Natural killer cell (primary cell): ENCODE measurements around the gene PSME2. TPM values are rescaled to one million over a fixed set of nuclear protein-coding genes. Genes with fewer than 3 reads are reported as not detected.

Source experiments
- ATAC-seq, 3 donors: fragments of 150-1000 bp in 2 of 3; fragments of 200-7000 bp in 1 of 3; cut with Tn5 transposase; 1 replicate in 1 of 3; 2 replicates in 2 of 3; pipeline ENCODE4 v1.10.0; 2021; ENCODE audit warnings: mild to moderate bottlenecking in 2 of 3, moderate library complexity in 2 of 3
- DNase-seq, 2 donors: peaks; one replicate each; pipeline versions ENCODE4 v3.0.0 to v3.0.0-alpha.2; 2013 to 2021; ENCODE audit warnings: mixed read lengths in 1 of 2
- H3K27ac ChIP-seq: one replicate; pipeline ENCODE4 v1.5.1; 2013; ENCODE audit warnings: mild to moderate bottlenecking, low read length
- H3K27me3 ChIP-seq: one replicate; pipeline ENCODE4 v1.6.1; 2013; ENCODE audit warnings: low read length; ENCODE audit not compliant: control insufficient read depth, insufficient read depth
- H3K36me3 ChIP-seq: one replicate; pipeline ENCODE4 v1.6.1; 2013; ENCODE audit warnings: low read length; ENCODE audit not compliant: control insufficient read depth, insufficient read depth
- H3K4me1 ChIP-seq: one replicate; pipeline ENCODE4 v1.6.1; 2013; ENCODE audit warnings: low read length; ENCODE audit not compliant: control insufficient read depth, insufficient read depth
- H3K4me3 ChIP-seq: one replicate; pipeline ENCODE4 v1.5.1; 2013; ENCODE audit warnings: low read length
- H3K9me3 ChIP-seq: one replicate; pipeline ENCODE4 v1.6.1; 2013; ENCODE audit warnings: low read length; ENCODE audit not compliant: control insufficient read depth, insufficient read depth
- H3K27ac Mint-ChIP-seq, 2 donors: one replicate each; pipeline ENCODE4 v1.8.0; 2022; ENCODE audit warnings: mild to moderate bottlenecking in 2 of 2, mixed read lengths in 2 of 2, moderate library complexity in 1 of 2
- H3K27me3 Mint-ChIP-seq, 2 donors: one replicate each; pipeline ENCODE4 v1.8.0; 2022; ENCODE audit warnings: low read depth in 2 of 2, mixed read lengths in 2 of 2
- H3K36me3 Mint-ChIP-seq: one replicate; pipeline ENCODE4 v1.8.0; 2022; ENCODE audit warnings: mixed read lengths
- H3K4me1 Mint-ChIP-seq, 2 donors: one replicate each; pipeline ENCODE4 v1.8.0; 2022; ENCODE audit warnings: mixed read lengths in 2 of 2
- H3K4me3 Mint-ChIP-seq: one replicate; pipeline ENCODE4 v1.8.0; 2022; ENCODE audit warnings: mild to moderate bottlenecking, moderate library complexity, mixed read lengths
- H3K9me3 Mint-ChIP-seq, 2 donors: one replicate each; pipeline ENCODE4 v1.8.0; 2022; ENCODE audit warnings: mixed read lengths in 2 of 2
- WGBS: methylation state at CpG from one replicate; pipeline ENCODE4 v1.1.7; 2013; ENCODE audit warnings: missing lambda C conversion rate; ENCODE audit not compliant: insufficient coverage; 5-methylcytosine and 5-hydroxymethylcytosine counted together
- intact Hi-C: fragments of 100-400 bp; cut with micrococcal nuclease; formaldehyde crosslinking; loops from one replicate; pipeline ENCODE4 v1.14.2; 2022
- total RNA-seq, 4 donors: library from RNA; stranded (reverse); fragments of 120-200 nt in 1 of 4; gene quantifications; one replicate each; pipeline versions ENCODE4 v1.2.3 to v1.2.4, GENCODE V29; 2013 to 2022
- TF ChIP-seq, protein P1 (sequence below): fragments of 200-600 bp; IDR thresholded peaks from one replicate; pipeline ENCODE4 v1.8.0; 2022; ENCODE audit warnings: antibody characterized with exemption

Gene PSME2
- total RNA-seq, 3 donors from 2014 or later (not counting 1 experiment from before 2014, with no cell fraction given): 193 to 237 (median 234) TPM

GRCh38 chr14:24145219-24145618 is 1.2 kb downstream of the PSME2 start:
- H3K9me3 Mint-ChIP-seq: no peaks in the 10 kb centered on the region
- no peaks in the 10 kb centered on the region for H3K27me3 ChIP-seq
- intact Hi-C loops: no loop called here
- H3K27ac ChIP-seq: no peak overlapping the region
- H3K27me3 Mint-ChIP-seq: no peaks in the 10 kb centered on the region
- H3K27ac Mint-ChIP-seq: peak overlapping the region; percentile 94
- H3K4me1 Mint-ChIP-seq: peaks cover 56 to 80% of the 10 kb centered on the region in 2 donors
- H3K36me3 Mint-ChIP-seq: peaks cover 7% of the 10 kb centered on the region
- H3K4me3 ChIP-seq: no peak overlapping the region
- peaks cover 30% of the 10 kb centered on the region for H3K36me3 ChIP-seq
- DNase-seq: no peak
- H3K4me1 ChIP-seq: peaks cover 43% of the 10 kb centered on the region
- ATAC-seq: no peak
- TF ChIP-seq, protein P1, sequence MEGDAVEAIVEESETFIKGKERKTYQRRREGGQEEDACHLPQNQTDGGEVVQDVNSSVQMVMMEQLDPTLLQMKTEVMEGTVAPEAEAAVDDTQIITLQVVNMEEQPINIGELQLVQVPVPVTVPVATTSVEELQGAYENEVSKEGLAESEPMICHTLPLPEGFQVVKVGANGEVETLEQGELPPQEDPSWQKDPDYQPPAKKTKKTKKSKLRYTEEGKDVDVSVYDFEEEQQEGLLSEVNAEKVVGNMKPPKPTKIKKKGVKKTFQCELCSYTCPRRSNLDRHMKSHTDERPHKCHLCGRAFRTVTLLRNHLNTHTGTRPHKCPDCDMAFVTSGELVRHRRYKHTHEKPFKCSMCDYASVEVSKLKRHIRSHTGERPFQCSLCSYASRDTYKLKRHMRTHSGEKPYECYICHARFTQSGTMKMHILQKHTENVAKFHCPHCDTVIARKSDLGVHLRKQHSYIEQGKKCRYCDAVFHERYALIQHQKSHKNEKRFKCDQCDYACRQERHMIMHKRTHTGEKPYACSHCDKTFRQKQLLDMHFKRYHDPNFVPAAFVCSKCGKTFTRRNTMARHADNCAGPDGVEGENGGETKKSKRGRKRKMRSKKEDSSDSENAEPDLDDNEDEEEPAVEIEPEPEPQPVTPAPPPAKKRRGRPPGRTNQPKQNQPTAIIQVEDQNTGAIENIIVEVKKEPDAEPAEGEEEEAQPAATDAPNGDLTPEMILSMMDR: no peak
- 100% methylated on average over 1 of the region's 2 CpGs for WGBS
- peak overlapping the region; percentile 97 for H3K4me3 Mint-ChIP-seq
- H3K9me3 ChIP-seq: no peaks in the 10 kb centered on the region

DNA sequence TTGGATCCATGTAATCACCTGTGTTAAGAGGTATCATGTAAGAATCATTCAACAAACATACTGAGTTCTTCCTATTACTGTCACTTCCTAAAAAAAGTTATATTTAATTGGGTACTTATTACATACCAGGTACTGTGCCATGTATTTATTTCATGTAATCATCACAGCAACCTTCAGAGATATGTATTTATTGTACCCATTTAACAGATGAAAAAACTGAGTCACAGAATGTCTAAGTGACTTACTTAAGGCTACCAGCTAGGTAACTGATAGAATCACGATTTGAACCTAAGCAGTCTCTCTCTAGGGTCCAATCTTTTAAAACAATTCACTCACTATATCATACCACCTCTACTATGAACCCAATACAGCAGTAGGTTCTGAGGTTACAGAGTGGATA is 2.0 kb downstream of the PSME2 start:
- H3K36me3 Mint-ChIP-seq: peaks cover 7% of the 10 kb centered on the region
- WGBS: 75% methylated on average over 1 of the region's 1 CpG
- no peak for ATAC-seq
- DNase-seq: no peak
- H3K9me3 ChIP-seq: no peaks in the 10 kb centered on the region
- peaks cover 53 to 79% of the 10 kb centered on the region in 2 donors for H3K4me1 Mint-ChIP-seq
- intact Hi-C loops: no loop called here
- H3K27ac Mint-ChIP-seq: peak overlapping the region; percentile 94
- H3K27ac ChIP-seq: no peak overlapping the region
- no peaks in the 10 kb centered on the region for H3K9me3 Mint-ChIP-seq
- no peak overlapping the region for H3K4me3 ChIP-seq
- no peaks in the 10 kb centered on the region for H3K27me3 Mint-ChIP-seq
- peaks cover 25% of the 10 kb centered on the region for H3K36me3 ChIP-seq
- H3K4me1 ChIP-seq: peaks cover 48% of the 10 kb centered on the region
- no peaks in the 10 kb centered on the region for H3K27me3 ChIP-seq
- TF ChIP-seq, protein P1: no peak
- H3K4me3 Mint-ChIP-seq: peak overlapping the region; percentile 62

DNA sequence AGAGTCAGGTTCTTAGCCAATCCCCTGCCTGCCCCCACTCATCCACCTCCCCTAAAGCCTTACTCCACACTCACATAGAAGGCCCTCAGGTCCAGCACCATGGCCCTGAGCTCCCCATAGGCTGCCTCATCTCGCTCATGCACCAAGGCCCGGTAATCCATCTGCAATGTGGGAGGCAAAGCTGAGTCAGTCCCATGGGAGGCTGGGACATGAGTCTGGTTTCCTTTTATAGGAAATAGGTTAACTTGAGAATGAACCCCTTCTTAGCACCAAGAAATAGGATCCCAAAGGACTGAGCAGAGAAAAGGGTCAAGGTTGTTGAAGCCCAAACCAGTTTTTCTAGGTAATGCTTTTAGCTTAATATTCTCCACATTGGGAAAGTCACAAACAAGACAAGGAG is 2.9 kb downstream of the PSME2 start:
- Histone ChIP-seq H3K4me1 (peaks cover 48% of the 10 kb centered on the region), H3K27me3 (no peaks in the 10 kb centered on the region), H3K4me3 (no peak overlapping the region), H3K36me3 (peaks cover 27% of the 10 kb centered on the region), H3K9me3 (no peaks in the 10 kb centered on the region), H3K27ac (no peak overlapping the region)
- H3K4me3 Mint-ChIP-seq: no peak overlapping the region
- H3K27me3 Mint-ChIP-seq: no peaks in the 10 kb centered on the region
- H3K4me1 Mint-ChIP-seq: peaks cover 49 to 75% of the 10 kb centered on the region in 2 donors
- no peak for ATAC-seq
- DNase-seq: no peak
- 90% methylated on average over 2 of the region's 2 CpGs for WGBS
- intact Hi-C loops: no loop called here
- TF ChIP-seq, protein P1: no peak
- H3K27ac Mint-ChIP-seq: peak overlapping the region; percentile 51 to 86
- peaks cover 7% of the 10 kb centered on the region for H3K36me3 Mint-ChIP-seq
- H3K9me3 Mint-ChIP-seq: no peaks in the 10 kb centered on the region
